GM18909 (cell line): ENCODE data around the gene GNB4.
A peak's percentile ranks its signal among the peaks of the same experiment; 100 is the strongest.

Experiments
- ATAC-seq: cut with Tn5 transposase; IDR thresholded peaks from one replicate; pipeline ENCODE4 v1.9.1; 2021; ENCODE audit warnings: mild to moderate bottlenecking; ENCODE audit not compliant: unreplicated experiment, poor library complexity

The GNB4 gene

GRCh38 chr3:179451265-179452175, at the start of gene GNB4:
Gene GNB4 (minus strand): TSS chr3:179451470. CDS start chr3:179426200, 25,270 bp downstream.
- peak; percentile 87 for ATAC-seq

GRCh38 chr3:179495483-179495882, 44.2 kb upstream of the GNB4 start:
- no peak for ATAC-seq

DNA sequence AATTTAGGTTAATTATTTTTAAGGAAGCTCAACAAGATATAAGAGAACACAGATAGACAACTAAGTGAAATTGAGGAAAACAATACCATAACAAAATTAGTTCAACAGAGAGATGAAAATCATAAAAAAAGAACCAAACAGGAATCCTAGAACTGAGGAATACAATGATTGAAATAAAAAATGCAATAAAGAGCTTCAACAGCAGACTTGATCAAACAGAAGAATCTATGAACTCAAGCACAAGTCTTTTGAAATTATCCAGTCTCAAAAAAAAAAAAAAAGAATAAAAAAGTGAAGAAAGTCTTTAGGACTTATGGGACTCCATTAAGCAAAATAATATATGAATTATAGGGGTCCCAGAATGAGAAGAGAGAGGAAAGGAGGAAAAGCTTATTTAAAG, 42.0 kb upstream of the GNB4 start:
- no peak for ATAC-seq

DNA sequence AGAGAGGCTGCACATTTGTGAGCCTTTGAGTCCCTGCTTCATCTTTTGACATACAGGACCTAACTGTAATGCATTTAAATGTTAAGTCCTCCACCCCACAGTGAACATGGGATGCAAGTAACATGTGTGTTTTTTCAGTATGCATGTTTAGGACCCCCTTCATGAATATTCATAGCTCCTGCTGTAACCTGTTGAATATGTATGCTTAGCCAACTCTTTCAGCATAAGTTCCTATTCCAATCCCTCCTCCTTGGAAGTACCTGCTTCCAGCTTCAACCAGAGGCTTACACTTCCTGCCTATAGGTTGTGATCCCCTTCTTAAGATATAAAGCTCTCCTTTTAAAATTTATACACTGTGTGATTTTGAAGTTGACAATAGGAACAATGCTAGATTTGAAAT, 36.9 kb upstream of the GNB4 start:
- no peak for ATAC-seq

GRCh38 chr3:179486806-179487205, 35.5 kb upstream of the GNB4 start:
- ATAC-seq: no peak

DNA sequence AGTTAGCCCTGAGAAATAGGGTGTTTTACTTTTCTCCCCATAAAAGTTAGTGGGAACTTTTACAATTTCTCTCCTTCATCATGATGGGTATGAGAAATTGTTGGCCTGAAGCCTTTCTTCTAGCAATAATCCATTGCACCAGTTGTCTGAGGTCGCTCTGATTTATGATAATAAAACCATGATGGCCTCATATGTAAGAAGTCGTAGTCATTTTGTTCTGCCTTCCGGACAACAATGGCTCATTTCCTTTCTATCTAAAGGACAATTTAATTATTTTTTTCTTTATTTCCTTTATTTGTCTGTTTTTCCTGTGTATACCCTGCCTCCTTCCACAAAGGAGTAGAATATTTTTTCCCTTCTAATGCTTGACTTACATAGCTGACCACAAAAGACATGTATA, 31.6 kb upstream of the GNB4 start:
- no peak for ATAC-seq

DNA sequence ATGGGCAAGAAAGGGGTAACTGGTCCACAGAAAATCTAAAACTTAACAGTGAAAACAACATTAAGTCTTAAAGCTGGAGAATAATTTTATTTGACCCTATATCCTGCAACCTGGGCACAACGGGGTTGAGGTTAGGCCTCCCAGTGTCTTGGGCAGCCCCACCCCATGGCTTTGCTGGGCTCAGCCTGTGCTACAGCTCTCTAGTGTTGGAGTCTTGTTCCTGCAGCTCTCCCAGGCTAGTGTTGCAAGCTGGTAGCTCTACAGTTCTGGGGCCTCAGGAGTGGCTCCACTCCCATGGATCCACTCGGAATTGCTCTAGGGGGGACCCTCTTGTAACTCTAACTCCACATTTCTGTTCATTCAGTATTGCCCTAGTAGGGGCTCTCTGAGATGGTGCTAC, 24.9 kb upstream of the GNB4 start:
- ATAC-seq: no peak

DNA sequence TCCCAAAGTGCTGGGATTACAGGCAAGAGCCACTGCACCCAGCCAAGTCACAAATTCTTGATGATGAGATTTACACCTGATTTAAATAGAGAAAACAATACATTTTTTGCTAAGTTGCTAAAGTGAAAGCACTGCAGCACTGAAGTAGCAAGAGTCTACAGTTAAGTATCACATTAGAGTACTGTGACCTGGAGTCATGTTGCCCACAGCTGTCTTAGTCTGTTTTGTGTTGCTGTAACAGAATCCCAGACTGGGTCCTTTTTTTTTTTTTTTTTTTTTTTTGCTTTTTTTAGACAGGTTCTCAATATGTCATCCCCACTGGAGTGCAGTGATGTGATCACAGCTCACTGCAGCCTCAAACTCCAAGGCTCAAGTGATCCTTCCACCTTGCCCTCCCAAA, 23.2 kb upstream of the GNB4 start:
- no peak for ATAC-seq

- peak; percentile 45 for ATAC-seq
These were observed 22.3 kb upstream of the GNB4 start for GRCh38 chr3:179473565-179473964.

- peak; percentile 58 for ATAC-seq
These were observed 13.2 kb upstream of the GNB4 start for GRCh38 chr3:179464323-179465092.

DNA sequence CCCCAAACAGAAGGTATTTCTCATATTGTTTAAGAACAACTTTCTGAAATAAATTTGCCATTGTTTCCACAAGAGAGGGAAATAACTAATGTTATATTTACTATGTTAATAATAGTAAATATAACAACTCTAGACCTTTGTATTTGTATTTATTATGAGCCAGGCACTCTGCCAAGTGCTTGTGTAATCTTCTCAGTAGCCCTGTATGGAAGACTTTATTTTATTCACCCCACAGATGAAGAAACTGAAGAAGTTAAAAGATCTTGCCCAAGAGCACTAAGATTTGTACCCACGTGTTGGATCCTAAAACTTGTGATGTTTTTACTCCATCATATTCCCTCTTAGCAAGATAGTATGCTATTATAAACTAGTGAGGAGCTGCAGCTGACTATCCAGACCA, 12.0 kb upstream of the GNB4 start:
- ATAC-seq: no peak

DNA sequence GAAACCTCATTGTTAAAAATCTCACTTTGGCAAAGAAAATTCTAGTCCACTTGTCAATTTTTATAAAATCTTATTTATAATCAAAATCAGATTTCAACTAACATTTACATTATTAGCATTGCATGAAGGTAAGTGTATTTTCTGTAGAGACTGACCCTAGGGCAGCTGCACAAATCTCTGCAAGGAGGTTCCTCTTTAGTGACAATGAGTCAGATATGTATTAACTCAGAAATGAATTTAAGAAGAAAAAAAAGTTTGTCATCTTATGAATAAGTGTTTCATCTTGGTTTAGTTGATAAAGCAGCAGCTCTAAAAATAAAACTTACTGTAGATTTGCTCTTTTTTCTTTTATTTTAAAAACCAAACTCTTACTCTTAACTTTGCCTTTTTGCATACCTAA, 9.0 kb upstream of the GNB4 start:
- ATAC-seq: no peak

GRCh38 chr3:179455954-179456353, 4.7 kb upstream of the GNB4 start:
- ATAC-seq: no peak

GRCh38 chr3:179454887-179455286, 3.6 kb upstream of the GNB4 start:
- ATAC-seq: no peak

DNA sequence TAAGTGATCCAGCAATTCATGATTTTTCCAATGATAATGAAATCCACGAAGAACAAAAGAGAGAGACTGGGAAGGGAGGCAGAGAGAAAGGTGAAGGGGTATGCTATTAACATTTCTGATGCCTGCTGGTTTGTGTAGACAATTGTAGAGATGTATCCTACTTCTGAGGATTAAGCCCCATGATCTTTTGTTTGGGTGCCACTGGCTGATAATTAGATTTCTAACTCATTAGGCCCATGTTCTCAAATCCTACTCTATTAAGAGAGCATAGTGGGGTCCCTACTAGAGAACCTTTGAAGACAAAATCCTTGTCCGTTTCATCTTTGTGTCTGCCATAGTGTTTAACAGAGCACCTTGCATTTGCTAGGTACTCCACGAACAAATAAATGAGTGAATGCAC, 2.7 kb upstream of the GNB4 start:
- no peak for ATAC-seq

GRCh38 chr3:179452872-179453271, 1.6 kb upstream of the GNB4 start:
- no peak for ATAC-seq

- no peak for ATAC-seq
These were observed 900 bp upstream of the GNB4 start for GRCh38 chr3:179452176-179452564.

- ATAC-seq: no peak
These were observed 387 bp downstream of the GNB4 start for GRCh38 chr3:179450901-179451264.

DNA sequence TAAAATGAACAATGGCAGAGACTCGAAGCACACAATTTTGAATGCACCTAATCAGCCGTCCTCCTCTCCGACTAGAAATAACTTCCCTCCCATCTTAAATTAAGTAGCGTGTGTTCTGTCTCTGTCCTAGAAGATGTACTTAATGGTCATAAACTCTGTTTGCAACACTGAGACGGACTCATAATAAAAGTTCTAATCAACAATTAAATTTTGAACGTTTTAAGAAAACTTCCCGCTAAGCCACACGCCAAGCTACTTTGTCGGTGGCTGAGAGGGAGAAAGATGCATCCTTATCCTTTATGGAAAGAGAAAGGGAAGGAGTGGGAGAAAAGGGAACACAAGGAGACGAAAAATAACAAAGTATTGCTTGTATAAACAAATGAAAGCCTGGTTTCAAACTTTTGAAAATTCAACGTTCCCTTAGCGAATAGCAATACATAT, 989 bp downstream of the GNB4 start:
- no peak for ATAC-seq

- ATAC-seq: no peak
These were observed 1.6 kb downstream of the GNB4 start for GRCh38 chr3:179449636-179450035.

- ATAC-seq: no peak
These were observed 4.0 kb downstream of the GNB4 start for GRCh38 chr3:179447251-179447650.

- no peak for ATAC-seq
These were observed 4.8 kb downstream of the GNB4 start for GRCh38 chr3:179446501-179446900.
